GM18511 (cell line): ENCODE measurements around the gene DAP3.
"Not testable (repeated sequence)": the region's sequence is repeated elsewhere in the genome, so short reads cannot be mapped to it uniquely, and the experiment has no call there.

Experiments
- ATAC-seq: cut with Tn5 transposase; IDR thresholded peaks from one replicate; pipeline ENCODE4 v1.9.1; 2021; ENCODE audit warnings: mild to moderate bottlenecking, moderate library complexity; ENCODE audit not compliant: unreplicated experiment

The DAP3 gene

DNA sequence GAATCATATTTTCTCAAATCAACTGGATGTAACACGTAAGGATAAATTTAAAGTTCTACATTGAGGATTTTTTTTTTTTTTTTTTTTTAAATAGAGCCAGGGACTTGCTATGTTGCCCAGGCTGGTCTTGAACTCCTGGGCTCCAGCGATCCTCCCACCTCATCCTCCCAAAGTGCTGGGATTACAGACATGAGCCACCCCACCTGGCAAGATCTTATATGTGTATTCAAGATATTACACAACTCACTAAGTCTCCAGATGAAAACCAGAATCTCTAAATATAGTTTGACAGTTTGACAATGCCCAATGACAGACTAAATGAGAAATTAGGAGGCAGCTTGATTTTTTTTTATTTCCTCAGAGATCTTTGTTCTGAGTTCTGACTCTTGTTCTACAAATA is 7.1 kb upstream of the DAP3 start:
- no peak for ATAC-seq

DNA sequence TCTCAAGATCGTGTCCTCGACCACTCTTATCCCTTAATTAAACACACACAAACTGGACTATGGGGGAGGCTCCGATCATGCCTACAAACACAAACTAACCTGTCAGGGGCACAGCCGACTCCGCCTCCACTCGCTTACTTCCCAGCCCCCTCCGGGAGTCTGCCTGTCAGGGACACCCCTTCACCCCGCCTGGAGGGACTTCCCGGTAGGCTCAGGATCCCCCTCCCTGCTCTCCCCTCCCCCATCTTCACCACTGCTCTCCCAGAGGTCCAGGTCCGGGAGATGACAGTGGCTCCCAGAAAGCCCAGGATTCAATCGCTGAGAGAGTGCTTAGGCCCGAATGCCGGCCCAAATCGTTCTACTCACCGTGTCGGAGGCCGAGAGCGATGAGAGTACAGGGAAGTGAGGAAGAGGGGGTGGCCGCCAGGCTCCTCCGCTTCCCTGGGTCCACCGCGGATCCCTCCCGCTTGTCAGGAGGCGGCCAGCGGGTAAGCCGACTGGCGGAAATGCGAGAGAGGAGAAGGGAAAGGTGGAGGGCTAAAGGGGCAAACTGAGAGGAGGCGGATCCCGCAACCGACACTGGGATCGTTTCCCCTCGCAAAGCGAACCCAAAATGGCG is 1.1 kb upstream of the DAP3 start:
- ATAC-seq: peak; percentile 11

DNA sequence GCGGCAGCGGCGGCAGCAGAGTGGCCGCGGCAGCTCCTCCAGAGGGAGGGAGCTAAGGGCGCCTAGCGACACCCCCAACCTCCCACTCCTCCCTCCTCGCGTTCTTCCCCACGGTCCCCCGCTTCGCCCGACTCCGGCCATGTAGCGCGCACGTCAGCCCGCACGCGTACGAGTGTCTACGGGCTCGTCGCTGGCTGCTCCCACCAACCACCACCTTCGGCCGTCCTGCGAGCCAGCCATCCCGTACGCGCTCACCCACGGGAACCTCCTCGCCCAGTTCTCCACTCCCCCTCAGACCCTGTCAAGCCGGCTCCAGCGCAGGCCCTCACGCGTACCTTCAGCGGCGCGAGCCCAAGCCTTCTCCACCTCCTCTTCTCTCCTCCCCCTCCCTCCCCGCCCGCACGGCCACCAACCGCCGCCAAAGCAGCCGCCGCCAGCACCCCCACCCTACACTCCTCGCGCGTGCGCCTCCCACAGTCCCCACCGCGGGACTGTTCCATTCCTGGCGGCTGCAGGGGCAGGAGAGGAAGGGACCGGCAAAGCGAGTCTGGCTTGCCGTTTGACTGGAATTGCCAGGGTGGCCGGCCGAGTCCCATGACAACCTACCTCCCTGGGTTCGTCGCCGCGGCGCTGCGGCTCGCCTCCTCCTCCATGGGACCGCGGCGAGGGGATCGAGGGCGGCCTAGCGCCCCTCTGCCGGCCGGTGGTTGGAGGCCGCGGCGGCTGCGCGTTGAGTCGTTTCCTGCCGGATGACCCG is 389 bp upstream of the DAP3 start, which contains the start of gene YY1AP1:
TSS of gene YY1AP1 (minus strand) at position 451 of the 757 bp plus-strand sequence. CDS start 8,338 bp downstream, outside the sequence.
- ATAC-seq: peak; percentile 84

DNA sequence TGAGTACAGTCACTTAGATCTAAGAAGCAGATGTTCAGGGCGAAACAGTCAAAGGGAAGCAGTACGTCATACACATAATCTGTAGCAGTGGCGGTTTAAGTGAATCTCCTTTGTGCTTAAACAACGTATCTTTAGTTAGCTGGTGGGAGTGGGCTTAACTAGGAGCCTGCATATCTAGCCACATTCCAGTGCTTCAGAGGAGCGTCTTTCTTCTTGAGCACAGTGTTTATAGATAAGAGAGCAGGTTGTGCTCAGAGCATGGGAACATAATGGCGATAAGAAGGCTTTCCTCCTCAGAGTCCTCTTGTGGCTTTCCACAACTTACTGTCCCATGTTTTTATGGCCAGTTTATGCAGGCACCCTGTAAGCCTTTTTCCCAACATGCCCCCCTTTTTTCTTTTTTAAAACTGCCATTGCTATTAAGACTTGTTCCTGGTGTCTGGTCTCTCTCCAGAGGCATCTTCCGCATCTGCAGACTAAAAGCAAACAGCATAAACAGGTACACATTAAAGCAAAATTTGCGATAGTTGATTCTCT is 3.2 kb downstream of the DAP3 start:
- no peak for ATAC-seq

DNA sequence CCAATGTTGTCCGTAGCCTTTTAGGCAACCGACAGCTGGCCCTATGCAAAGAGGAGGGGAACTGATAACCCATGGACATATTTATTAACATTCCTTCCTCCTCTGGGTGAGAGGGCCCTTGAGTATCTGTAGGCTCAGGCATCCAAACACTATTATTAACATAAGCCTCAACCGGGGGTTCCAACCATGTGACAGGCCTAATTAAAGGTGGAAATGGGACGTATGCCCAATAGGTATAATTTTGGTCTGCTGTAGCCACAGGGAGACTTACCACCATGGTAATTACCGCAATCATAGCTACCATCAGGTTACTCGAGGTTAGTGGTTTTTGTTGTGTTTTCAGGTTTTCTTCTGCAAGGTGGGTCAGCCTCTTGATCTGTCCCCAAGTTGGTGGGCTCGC is 5.3 kb downstream of the DAP3 start:
- ATAC-seq: no peak

DNA sequence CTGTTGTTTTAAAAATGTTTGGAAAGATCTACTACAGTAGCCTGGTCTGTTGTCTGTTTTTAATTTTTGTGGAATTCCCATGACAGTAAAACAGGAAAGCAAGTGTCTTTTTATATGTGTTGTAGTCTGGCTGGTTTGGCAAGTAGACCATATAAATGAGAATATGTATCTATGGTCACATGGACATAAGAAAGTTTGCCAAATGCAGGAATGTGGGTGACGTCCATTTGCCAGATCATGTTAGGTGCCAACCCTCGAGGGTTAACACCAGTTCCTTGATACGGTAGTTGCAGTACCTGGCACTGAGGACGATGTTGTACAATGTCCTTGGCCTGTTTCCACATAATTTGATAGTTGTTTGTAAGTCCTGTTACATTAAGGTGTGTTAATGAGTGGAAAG is 6.2 kb downstream of the DAP3 start:
- ATAC-seq: no peak

DNA sequence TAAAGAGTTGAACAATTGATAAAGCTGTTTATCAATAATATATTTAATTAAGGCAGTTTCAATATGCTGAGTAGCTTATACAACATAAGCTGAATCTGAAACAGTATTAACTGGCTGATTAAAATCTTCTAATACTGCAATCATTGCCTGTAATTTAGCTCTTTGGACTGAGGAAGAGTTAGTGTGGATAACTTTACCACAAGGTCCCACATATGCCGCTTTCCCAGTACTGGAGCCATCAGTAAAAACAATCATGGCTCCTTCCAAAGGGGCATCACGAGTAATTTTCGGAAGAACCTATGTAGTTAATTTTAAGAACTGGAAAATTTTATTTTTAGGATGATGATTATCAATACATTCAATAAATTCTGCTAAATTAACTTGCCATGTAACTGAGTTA is 6.7 kb downstream of the DAP3 start:
- ATAC-seq: no peak

DNA sequence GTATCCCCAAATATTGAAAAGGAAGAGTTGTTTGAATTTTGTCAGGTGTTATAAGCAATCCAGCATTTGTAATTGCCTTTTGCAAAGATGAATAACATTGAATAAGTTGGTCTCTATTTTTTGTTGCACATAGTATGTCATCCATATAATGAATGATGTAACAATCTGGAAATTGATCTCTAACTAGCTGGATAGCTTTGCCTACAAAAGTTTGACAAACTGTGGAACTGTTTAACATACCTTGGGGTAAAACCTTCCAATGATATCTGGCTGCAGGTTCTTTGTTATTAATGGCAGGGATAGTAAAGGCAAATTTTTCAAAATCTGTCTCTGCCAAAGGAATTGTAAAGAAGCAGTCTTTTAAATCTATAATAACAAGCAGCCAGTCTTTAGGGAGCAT is 7.6 kb downstream of the DAP3 start:
- no peak for ATAC-seq

DNA sequence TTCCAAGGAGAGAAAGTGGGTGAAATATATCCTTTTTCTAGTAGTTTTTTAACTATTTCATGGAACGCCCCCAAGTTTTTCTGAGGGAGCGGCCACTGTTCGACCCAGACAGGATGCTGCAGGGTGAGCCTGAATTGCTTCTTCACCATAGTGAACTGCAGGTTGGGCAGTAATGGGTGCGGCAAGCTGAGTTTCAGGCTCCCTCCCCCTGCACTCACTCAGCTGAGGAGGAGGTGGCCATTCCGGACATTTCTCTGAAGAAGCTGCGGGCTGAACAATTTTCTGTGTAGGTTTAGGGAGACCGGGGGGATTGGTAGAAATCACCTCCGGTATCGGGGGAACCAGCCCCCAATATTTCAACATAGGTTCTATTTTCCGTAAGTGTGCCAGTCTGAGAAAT is 8.2 kb downstream of the DAP3 start:
- ATAC-seq: no peak

DNA sequence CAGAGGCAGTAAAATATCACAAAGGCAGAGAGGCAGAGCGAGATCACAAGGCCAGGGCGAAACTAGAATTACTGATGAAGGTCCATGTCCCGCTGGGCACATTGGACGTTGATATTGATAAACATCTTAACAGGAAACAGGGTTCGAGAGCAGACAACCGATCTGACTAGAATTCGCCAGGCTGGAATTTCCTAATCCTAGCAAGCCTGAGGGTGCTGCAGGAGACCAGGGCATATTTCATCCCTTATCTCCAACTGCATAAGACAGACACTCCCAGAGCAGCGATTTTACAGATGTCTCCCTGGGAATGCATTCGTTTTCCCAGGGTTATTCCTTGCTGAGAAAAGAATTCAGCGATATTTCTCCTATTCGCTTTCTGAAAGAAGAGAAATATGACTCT is 8.7 kb downstream of the DAP3 start:
- not testable (repeated sequence) for ATAC-seq

DNA sequence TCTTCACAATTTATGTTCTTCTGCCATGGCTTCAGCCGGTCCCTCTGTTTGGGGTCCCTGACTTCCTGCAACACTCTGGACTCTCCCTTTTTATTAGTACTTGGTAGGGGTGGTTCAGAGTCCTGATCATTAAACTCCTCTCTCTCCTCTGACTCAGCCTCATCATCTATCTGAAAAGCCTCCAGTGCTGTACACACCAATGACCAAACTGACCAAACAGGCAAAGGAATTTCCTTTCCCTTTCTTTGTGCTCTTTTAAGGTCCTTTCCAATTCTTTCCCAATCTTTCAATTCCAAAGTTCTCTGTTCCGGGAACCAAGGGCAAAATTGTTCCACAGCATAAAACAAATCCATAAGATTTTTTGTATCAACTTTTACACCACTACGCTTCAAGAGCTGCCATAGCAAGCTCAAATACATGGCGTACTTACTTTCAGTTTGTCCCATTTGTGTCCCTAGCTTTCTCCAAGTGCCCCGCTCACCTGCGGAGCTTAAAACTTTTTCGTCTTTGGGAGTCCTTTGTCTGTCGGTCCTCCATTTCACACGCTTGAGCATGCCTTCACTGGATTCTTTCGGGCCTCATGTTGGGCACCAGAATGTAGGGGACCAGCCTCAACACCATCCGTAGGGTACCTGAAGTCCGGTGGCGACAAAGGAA is 9.6 kb downstream of the DAP3 start:
- ATAC-seq: no peak

DNA sequence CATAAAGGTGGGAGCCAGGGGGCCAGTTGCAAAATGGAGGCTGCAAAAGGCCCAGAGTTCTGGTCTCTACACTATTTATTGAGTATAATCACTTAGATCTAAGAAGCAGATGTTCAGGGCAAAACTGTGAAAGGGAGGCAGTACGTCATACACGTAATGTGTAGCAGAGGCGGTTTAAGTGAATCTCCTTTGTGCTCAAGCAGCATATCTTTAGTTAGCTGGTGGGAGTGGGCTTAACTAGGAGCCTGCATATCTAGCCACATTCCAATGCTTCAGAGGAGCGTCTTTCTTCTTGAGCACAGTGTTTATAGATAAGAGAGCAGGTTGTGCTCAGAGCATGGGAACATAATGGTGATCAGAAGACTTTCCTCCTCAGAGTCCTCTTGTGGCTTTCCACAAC is 10.2 kb downstream of the DAP3 start:
- not testable (repeated sequence) for ATAC-seq

DNA sequence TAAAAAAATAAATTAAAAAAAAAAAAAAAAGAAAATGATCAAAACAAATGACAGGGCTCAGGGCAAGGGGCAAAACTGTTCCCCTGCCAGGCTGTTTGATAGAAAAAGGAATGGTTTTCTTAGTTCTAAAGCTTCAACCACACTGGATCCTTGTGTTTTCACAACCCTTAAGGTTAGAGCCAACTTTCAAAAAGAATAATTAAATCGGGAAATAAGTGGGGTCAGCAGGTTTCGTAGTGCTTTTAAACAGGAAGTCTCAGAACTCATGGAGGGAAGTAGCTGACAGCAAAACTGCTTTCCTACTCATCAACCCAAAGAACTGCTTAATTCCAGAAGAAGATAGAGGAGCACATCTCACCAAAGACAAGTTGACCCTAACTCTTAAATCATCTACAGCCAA is 12.8 kb downstream of the DAP3 start:
- ATAC-seq: not testable (repeated sequence)

DNA sequence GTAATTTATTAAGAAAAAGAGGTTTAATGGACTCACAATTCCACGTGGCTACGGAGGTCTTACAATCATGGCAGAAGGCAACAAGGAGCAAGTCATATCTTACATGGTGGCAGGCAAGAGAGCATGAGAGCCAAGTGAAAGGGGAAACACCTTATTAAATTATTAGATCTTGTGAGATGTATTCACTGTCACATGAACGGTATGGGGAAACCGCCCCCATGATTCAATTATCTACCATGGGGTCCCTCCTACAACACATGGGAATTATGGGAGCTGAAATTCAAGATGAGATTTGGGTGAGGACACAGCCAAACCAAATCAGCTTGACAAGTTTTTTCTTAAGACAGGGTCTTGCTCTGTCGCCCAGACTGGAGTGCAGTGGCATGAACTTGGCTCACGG is 14.3 kb downstream of the DAP3 start:
- ATAC-seq: no peak

DNA sequence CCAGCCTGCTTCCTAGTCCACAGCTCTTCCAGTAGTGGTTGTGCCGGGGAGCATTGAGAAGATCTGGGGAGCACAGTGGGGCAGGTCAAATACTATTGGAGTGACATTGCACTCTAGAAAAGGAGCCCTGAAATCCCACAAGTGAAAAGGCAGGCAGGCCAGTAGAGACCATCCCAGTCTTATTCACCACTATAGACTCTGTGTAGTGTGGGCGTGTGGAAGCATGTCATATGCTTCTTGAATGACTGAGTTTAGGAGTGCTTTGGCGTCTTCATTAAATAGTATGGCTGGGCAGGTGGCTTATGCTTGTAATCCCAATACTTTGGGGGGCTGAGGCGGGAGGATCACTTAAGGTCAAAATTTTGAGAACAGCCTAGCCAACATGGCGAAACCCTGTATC is 15.5 kb downstream of the DAP3 start:
- not testable (repeated sequence) for ATAC-seq

DNA sequence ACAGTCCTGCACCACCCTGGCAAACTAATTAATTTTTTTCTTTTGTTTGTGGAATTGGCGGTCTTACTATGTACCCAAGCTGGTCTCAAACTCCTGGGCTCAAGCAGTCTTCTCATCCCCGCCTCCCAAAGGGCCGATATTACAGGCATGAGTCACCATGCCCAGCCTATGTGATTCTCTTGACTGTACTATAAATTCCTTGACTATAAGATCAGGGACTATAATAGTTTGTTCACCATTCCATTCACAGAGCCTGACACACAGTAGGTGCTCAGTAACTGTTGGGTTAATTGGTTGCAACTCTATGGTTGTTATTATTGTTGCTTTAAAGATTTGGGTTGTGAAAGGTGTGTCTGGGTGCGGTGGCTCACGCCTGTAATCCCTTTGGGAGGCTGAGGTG is 17.2 kb downstream of the DAP3 start:
- ATAC-seq: no peak

DNA sequence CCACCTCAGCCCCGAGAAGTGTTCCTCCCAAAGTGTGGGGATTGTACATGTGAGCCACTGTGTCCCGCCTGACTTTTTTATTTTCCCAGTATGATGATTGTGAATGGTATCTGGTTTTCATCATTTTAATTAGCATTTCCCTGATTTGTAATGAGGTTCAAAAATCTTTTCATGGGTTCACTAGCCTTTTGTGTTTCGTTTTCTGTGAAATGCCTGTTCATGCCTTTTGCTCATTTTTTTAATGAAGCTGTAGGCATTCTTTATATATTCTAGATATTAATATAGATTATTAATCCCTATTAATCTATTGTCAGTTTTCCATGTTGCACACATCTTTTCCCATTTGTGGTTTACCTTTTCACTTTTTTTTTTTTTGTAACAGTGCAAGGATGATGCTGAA is 20.5 kb downstream of the DAP3 start:
- no peak for ATAC-seq

DNA sequence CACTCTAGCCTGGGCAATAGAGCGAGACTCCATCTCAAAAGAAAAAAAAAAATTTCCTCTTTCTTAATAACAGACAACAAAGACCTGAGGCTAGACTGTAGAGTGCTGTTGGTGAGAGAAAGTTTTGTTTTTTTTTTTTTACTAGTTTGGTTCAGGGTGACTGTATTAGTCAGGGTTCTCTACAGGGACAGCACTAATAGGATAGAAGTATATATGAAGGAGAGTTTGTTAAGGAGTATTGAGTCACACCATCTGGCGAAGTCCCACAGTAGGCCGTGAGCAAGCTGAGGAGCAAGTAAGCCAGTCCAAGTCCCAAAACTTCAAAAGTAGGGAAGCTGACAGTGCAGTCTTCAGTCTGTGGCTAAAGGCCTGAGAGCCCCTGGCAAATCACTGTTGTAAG is 22.6 kb downstream of the DAP3 start:
- ATAC-seq: not testable (repeated sequence)

DNA sequence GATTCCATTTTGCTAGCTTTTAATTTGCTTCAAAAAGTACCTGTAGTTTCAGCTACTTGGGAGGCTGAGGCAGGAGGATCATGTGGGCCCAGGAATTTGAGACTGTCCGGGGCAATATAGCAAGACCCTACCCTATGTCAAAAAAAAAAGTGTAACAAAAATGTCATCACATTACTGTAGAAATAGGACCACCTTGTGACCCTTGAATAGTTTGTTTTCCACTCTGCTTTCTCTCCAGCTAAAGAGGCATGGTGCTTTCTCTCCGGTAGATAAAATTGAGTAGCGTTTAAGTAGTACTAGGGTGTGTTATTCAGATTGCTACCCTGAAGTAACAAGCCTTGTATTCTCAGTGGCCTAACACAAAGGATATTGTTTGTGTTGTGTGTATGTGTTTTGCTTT is 23.7 kb downstream of the DAP3 start:
- ATAC-seq: not testable (repeated sequence)

DNA sequence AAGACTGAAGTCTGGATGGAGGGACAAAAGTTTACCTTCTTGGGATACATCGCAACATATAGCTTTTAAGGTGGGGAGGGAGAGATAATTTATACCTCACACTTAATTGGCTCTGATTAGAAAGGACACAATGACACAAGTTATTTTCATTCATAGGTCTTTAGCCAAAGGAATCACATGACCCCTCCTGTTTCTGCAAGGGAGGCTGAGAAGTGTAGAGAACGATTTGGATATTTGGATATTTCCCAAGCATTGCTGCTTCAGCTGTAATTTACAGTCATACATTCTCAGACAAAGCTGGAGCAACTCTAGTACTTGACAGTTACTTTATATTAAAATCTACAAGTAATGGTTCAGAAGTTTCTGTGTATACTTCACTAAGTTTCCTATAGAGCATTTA is 24.2 kb downstream of the DAP3 start:
- ATAC-seq: no peak

DNA sequence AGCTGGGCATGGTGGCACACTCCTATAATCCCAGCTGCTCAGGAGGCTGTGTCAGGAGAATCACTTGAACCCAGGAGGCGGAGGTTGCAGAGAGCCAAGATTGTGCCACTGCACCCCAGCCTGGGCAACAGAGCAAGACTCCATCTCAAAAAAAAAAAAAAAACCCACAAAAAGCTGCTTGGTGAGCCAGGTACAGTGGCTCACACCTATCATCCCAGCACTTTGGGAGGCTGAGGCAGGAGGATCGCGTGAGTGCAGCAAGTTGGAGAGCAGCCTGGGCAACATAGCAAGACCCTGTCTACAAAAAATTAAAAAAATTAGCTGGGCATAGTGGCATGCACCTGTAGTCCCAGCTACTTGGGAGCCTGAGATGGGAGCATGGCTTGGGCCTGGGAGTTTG is 26.2 kb downstream of the DAP3 start:
- not testable (repeated sequence) for ATAC-seq

DNA sequence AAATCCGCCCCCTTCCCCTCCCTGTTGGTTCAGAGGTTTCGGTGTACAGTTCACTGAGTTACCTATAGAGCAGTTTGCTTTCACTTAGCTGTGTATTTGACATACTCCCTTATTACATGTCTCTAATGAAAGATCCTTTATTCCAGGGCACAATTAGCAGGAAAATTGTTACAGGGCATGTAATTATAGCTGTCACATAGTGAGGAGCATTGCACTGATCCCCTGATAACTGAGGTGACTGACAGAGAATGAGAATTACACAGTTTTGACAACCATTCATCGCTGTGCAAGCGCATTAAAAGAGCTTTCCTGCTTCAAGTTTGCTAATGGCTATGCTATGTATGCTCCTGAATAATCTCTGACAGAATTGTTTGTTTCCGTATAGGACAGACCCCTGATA is 26.9 kb downstream of the DAP3 start:
- ATAC-seq: no peak
